Neural progenitor cell (in vitro differentiated cells): ENCODE measurements around the gene RELN. TPM values are rescaled to one million over a fixed set of nuclear protein-coding genes. Genes with fewer than 3 reads are reported as not detected.

Experiments used
- DNase-seq: peaks from one replicate; pipeline ENCODE4 v3.0.0-alpha.2; 2016; ENCODE audit warnings: low spot score
- H2AFZ ChIP-seq: fragments of 200-600 bp; sonication (generic); replicated peaks from 2 replicates; pipeline ENCODE4 v1.6.1; 2016; ENCODE audit warnings: antibody characterized with exemption
- H3F3A ChIP-seq: fragments of 200-600 bp; sonication (generic); 2 replicates; pipeline ENCODE4 v1.6.1; 2016; ENCODE audit warnings: antibody characterized with exemption, low read depth
- H3K27ac ChIP-seq: fragments of 200-600 bp; sonication (generic); 2 replicates; pipeline ENCODE4 v1.5.1; 2016; ENCODE audit warnings: mild to moderate bottlenecking
- H3K27me3 ChIP-seq: fragments of 200-600 bp; sonication (generic); 2 replicates; pipeline ENCODE4 v1.6.1; 2016; ENCODE audit warnings: mild to moderate bottlenecking, moderate library complexity
- H3K36me3 ChIP-seq: fragments of 200-600 bp; sonication (generic); 2 replicates; pipeline ENCODE4 v1.5.1; 2016
- H3K4me1 ChIP-seq: fragments of 200-600 bp; sonication (generic); 2 replicates; pipeline ENCODE4 v1.6.1; 2016; ENCODE audit warnings: mixed run types
- H3K4me2 ChIP-seq: fragments of 200-600 bp; sonication (generic); 2 replicates; pipeline ENCODE4 v1.6.1; 2016
- H3K4me3 ChIP-seq: fragments of 200-600 bp; sonication (generic); 2 replicates; pipeline ENCODE4 v1.5.1; 2016
- H3K79me2 ChIP-seq: fragments of 200-600 bp; sonication (generic); 2 replicates; pipeline ENCODE4 v1.6.1; 2016; ENCODE audit warnings: low read depth
- H3K9ac ChIP-seq: fragments of 200-600 bp; sonication (generic); 2 replicates; pipeline ENCODE4 v1.6.1; 2016
- H3K9me3 ChIP-seq: fragments of 200-600 bp; sonication (generic); 2 replicates; pipeline ENCODE4 v1.5.1; 2016; ENCODE audit warnings: low read depth
- H4K20me1 ChIP-seq: fragments of 200-600 bp; sonication (generic); 2 replicates; pipeline ENCODE4 v1.6.1; 2016; ENCODE audit warnings: low read depth
- H3K27ac Mint-ChIP-seq: 3 replicates; pipeline ENCODE4 v1.8.0; 2021; ENCODE audit warnings: mixed read lengths
- H3K27me3 Mint-ChIP-seq: 2 replicates; pipeline ENCODE4 v1.8.0; 2022; ENCODE audit warnings: low read depth, mild to moderate bottlenecking, inconsistent platforms, moderate library complexity, mixed read lengths; ENCODE audit not compliant: insufficient read depth
- H3K36me3 Mint-ChIP-seq: 3 replicates; pipeline ENCODE4 v1.8.0; 2021; ENCODE audit warnings: mixed read lengths
- H3K4me1 Mint-ChIP-seq: 3 replicates; pipeline ENCODE4 v1.8.0; 2021; ENCODE audit warnings: mixed read lengths
- H3K4me3 Mint-ChIP-seq: 3 replicates; pipeline ENCODE4 v1.8.0; 2021; ENCODE audit warnings: mild to moderate bottlenecking, moderate library complexity, mixed read lengths
- H3K9me3 Mint-ChIP-seq: 3 replicates; pipeline ENCODE4 v1.8.0; 2020; ENCODE audit warnings: mixed read lengths
- EZH2 ChIP-seq: fragments of 200-600 bp; sonication (generic); IDR thresholded peaks from 2 replicates; pipeline ENCODE4 v1.6.1; 2017; ENCODE audit warnings: antibody characterized with exemption, mild to moderate bottlenecking, moderate library complexity
- EZH2phosphoT487 ChIP-seq: fragments of 200-600 bp; sonication (generic); IDR thresholded peaks from 2 replicates; pipeline ENCODE4 v1.6.1; 2017; ENCODE audit warnings: antibody characterized with exemption
- total RNA-seq: library from RNA; depleted of rRNA; stranded (reverse); fragments of >200 nt; gene quantifications from 2 replicates; pipeline ENCODE4 v1.2.3, GENCODE V29; 2015; ENCODE audit warnings: low replicate concordance
- TF ChIP-seq, protein P1 (sequence below): fragments of 200-600 bp; sonication (generic); IDR thresholded peaks from 2 replicates; pipeline ENCODE4 v1.5.1; 2017; ENCODE audit warnings: antibody characterized with exemption, mild to moderate bottlenecking

Gene RELN
- total RNA-seq, 1 donor from 2014 or later = 0.02 TPM

DNA sequence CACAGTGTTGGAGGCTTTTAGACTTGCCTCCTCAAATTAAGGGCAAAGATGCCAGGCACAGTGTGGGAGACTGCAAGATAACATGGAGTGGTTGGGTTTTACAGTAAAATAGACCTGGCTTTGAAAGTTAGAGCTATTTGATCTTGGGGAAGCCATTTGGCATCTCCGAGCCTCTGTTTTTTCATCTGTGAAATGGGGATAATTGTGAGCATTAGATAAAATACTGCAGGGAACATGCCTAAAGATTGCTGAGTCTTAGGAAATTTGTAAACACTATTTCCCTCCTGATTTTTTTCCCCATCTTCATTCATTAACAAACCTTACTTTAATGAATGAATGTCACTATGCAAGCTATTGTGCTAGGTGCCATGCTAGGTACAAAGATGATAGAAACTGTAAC lies 302.2 kb downstream of the RELN start:
- Histone ChIP-seq H3K27ac (no peak overlapping the region), H3K36me3 (no peaks in the 10 kb centered on the region), H3K4me3 (no peak overlapping the region), H3F3A (no peaks in the 10 kb centered on the region), H2AFZ (no peak overlapping the region), H3K9me3 (no peaks in the 10 kb centered on the region), H3K79me2 (no peaks in the 10 kb centered on the region), H4K20me1 (no peaks in the 10 kb centered on the region), H3K4me2 (no peak overlapping the region), H3K27me3 (no peaks in the 10 kb centered on the region), H3K9ac (no peak overlapping the region), H3K4me1 (no peaks in the 10 kb centered on the region)
- H3K4me1 Mint-ChIP-seq = peaks cover 16% of the 10 kb centered on the region
- H3K27me3 Mint-ChIP-seq = peaks cover 2% of the 10 kb centered on the region
- H3K4me3 Mint-ChIP-seq = no peak overlapping the region
- no peak for TF ChIP-seq EZH2phosphoT487
- TF ChIP-seq, protein P1, sequence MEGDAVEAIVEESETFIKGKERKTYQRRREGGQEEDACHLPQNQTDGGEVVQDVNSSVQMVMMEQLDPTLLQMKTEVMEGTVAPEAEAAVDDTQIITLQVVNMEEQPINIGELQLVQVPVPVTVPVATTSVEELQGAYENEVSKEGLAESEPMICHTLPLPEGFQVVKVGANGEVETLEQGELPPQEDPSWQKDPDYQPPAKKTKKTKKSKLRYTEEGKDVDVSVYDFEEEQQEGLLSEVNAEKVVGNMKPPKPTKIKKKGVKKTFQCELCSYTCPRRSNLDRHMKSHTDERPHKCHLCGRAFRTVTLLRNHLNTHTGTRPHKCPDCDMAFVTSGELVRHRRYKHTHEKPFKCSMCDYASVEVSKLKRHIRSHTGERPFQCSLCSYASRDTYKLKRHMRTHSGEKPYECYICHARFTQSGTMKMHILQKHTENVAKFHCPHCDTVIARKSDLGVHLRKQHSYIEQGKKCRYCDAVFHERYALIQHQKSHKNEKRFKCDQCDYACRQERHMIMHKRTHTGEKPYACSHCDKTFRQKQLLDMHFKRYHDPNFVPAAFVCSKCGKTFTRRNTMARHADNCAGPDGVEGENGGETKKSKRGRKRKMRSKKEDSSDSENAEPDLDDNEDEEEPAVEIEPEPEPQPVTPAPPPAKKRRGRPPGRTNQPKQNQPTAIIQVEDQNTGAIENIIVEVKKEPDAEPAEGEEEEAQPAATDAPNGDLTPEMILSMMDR = no peak
- no peak for TF ChIP-seq EZH2
- H3K36me3 Mint-ChIP-seq = no peaks in the 10 kb centered on the region
- no peak for DNase-seq
- H3K9me3 Mint-ChIP-seq = no peaks in the 10 kb centered on the region
- H3K27ac Mint-ChIP-seq = no peak overlapping the region

DNA sequence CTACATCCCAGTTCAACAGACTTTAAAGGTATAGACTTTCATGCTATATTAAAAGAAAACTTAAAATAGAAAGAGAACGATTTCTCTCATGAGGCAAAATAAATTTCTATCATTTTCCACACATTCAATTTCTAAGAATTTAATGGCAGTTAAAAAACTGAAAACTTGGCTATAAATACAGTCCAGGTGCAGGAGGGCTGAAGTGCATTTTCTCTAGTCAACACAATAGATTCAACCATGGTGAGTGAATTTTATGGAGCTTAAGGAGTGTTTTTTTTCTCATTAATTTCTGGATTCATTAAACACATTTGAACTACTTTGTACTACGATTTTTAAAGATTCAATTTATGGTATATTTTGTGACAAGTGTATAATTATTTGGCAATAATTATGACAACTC lies 302.7 kb downstream of the RELN start:
- Histone ChIP-seq H3F3A (no peaks in the 10 kb centered on the region), H3K4me2 (no peak overlapping the region), H3K27me3 (no peaks in the 10 kb centered on the region), H3K27ac (no peak overlapping the region), H3K36me3 (no peaks in the 10 kb centered on the region), H3K79me2 (no peaks in the 10 kb centered on the region), H3K9me3 (no peaks in the 10 kb centered on the region), H4K20me1 (no peaks in the 10 kb centered on the region), H2AFZ (no peak overlapping the region), H3K4me3 (no peak overlapping the region), H3K4me1 (no peaks in the 10 kb centered on the region), H3K9ac (no peak overlapping the region)
- no peak for DNase-seq
- peaks cover 16% of the 10 kb centered on the region for H3K4me1 Mint-ChIP-seq
- no peaks in the 10 kb centered on the region for H3K9me3 Mint-ChIP-seq
- no peak overlapping the region for H3K27ac Mint-ChIP-seq
- TF ChIP-seq, protein P1 = no peak
- TF ChIP-seq EZH2phosphoT487 (no peak), EZH2 (no peak)
- H3K36me3 Mint-ChIP-seq = no peaks in the 10 kb centered on the region
- H3K27me3 Mint-ChIP-seq = peaks cover 2% of the 10 kb centered on the region
- no peak overlapping the region for H3K4me3 Mint-ChIP-seq

DNA sequence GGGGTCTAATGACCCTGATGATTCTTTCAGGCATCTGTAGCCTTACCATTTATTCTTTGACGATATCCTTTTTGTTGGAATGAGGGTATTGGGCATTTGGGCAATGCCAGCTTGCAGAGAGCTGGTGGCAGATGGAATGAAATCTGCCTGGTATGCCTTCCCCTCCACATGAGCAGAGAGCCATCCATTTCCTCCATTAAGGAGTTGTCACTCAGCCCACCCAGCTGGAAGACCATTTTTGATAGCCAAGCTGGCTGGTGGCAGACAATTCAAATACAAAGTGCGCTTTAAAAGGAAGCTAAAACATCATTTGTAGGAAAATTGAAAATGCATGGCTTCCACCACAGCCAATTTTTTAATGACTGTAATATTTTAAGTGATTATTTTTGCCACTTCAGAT lies 303.4 kb downstream of the RELN start:
- no peaks in the 10 kb centered on the region for H3K79me2 ChIP-seq
- no peak overlapping the region for H3K4me3 Mint-ChIP-seq
- H3K4me1 Mint-ChIP-seq = peaks cover 20% of the 10 kb centered on the region
- H2AFZ ChIP-seq = no peak overlapping the region
- no peaks in the 10 kb centered on the region for H3K27me3 ChIP-seq
- no peaks in the 10 kb centered on the region for H3K4me1 ChIP-seq
- no peak overlapping the region for H3K27ac ChIP-seq
- no peak overlapping the region for H3K27ac Mint-ChIP-seq
- no peaks in the 10 kb centered on the region for H3K36me3 Mint-ChIP-seq
- no peaks in the 10 kb centered on the region for H4K20me1 ChIP-seq
- H3K4me2 ChIP-seq = no peak overlapping the region
- no peaks in the 10 kb centered on the region for H3K9me3 ChIP-seq
- peaks cover 2% of the 10 kb centered on the region for H3K27me3 Mint-ChIP-seq
- no peak overlapping the region for H3K9ac ChIP-seq
- H3K36me3 ChIP-seq = no peaks in the 10 kb centered on the region
- DNase-seq = no peak
- no peak overlapping the region for H3K4me3 ChIP-seq
- TF ChIP-seq EZH2phosphoT487 (no peak), EZH2 (no peak)
- TF ChIP-seq, protein P1 = no peak
- H3K9me3 Mint-ChIP-seq = no peaks in the 10 kb centered on the region
- H3F3A ChIP-seq = no peaks in the 10 kb centered on the region
